MM.1S (cell line): ENCODE measurements around the gene RTCA.

Experiments
- DNase-seq: peaks from one replicate; pipeline ENCODE4 v3.0.0-alpha.2; 2015
- H2AFZ ChIP-seq: fragments of 300-600 bp; sonication (generic); 2 replicates; pipeline ENCODE4 v1.6.0; 2016; ENCODE audit warnings: antibody characterized with exemption, low read length
- H3F3A ChIP-seq: fragments of 300-600 bp; sonication (generic); 2 replicates; pipeline ENCODE4 v1.6.1; 2016; ENCODE audit warnings: mild to moderate bottlenecking, antibody characterized with exemption, low read length, moderate library complexity, mixed read lengths; ENCODE audit not compliant: insufficient read depth
- H3K27ac ChIP-seq: fragments of 300-600 bp; sonication (generic); 2 replicates; pipeline ENCODE4 v1.5.1; 2016; ENCODE audit warnings: mild to moderate bottlenecking, low read length
- H3K27me3 ChIP-seq: fragments of 300-600 bp; sonication (generic); replicated peaks from 2 replicates; pipeline ENCODE4 v1.6.0; 2016; ENCODE audit warnings: low read length; ENCODE audit not compliant: insufficient read depth
- H3K36me3 ChIP-seq: fragments of 300-600 bp; sonication (generic); replicated peaks from 2 replicates; pipeline ENCODE4 v1.6.1; 2016; ENCODE audit warnings: mild to moderate bottlenecking, low read length, mixed read lengths; ENCODE audit not compliant: insufficient read depth
- H3K4me1 ChIP-seq: fragments of 300-600 bp; sonication (generic); 2 replicates; pipeline ENCODE4 v1.6.1; 2016; ENCODE audit warnings: low read length, mixed read lengths
- H3K4me2 ChIP-seq: fragments of 300-600 bp; sonication (generic); 2 replicates; pipeline ENCODE4 v1.6.0; 2016; ENCODE audit warnings: low read depth, low read length
- H3K4me3 ChIP-seq: fragments of 300-600 bp; sonication (generic); 2 replicates; pipeline ENCODE4 v1.5.1; 2016; ENCODE audit warnings: low read length, mixed read lengths
- H3K79me2 ChIP-seq: fragments of 300-600 bp; sonication (generic); 2 replicates; pipeline ENCODE4 v1.6.1; 2016; ENCODE audit warnings: mixed run types, low read length, mixed read lengths
- H3K9ac ChIP-seq: fragments of 300-600 bp; sonication (generic); 2 replicates; pipeline ENCODE4 v1.6.1; 2016; ENCODE audit warnings: low read length, mixed read lengths
- H3K9me2 ChIP-seq: fragments of 300-600 bp; sonication (generic); replicated peaks from 2 replicates; pipeline ENCODE4 v1.6.1; 2016; ENCODE audit warnings: mild to moderate bottlenecking, low read length, mixed read lengths; ENCODE audit not compliant: insufficient read depth
- H3K9me3 ChIP-seq: fragments of 300-600 bp; sonication (generic); replicated peaks from 2 replicates; pipeline ENCODE4 v1.6.1; 2016; ENCODE audit warnings: mild to moderate bottlenecking, low read length, mixed read lengths; ENCODE audit not compliant: insufficient read depth
- H4K20me1 ChIP-seq: fragments of 300-600 bp; sonication (generic); 2 replicates; pipeline ENCODE4 v1.6.1; 2016; ENCODE audit warnings: mild to moderate bottlenecking, low read length, moderate library complexity, mixed read lengths; ENCODE audit not compliant: insufficient read depth
- CTCF ChIP-seq: fragments of 300-600 bp; sonication (generic); IDR thresholded peaks from 2 replicates; pipeline ENCODE4 v1.5.1; 2016; ENCODE audit warnings: antibody characterized with exemption, low read length, mixed read lengths
- EZH2 ChIP-seq: fragments of 300-600 bp; sonication (generic); optimal IDR thresholded peaks from 2 replicates; pipeline ENCODE3; 2017; ENCODE audit warnings: low read depth, mild to moderate bottlenecking, antibody characterized with exemption, low read length, mixed read lengths
- EZH2phosphoT487 ChIP-seq: fragments of 300-600 bp; sonication (generic); IDR thresholded peaks from 2 replicates; pipeline ENCODE4 v1.6.1; 2018; ENCODE audit warnings: antibody characterized with exemption, low read length

The RTCA gene

GRCh38 chr1:100279954-100280682 lies 14.1 kb downstream of the RTCA start:
- H3K4me3 ChIP-seq: no peak overlapping the region
- no peaks in the 10 kb centered on the region for H3F3A ChIP-seq
- H3K4me2 ChIP-seq: no peak overlapping the region
- H3K9ac ChIP-seq: no peak overlapping the region
- no peak overlapping the region for H2AFZ ChIP-seq
- no peaks in the 10 kb centered on the region for H4K20me1 ChIP-seq
- no peak for DNase-seq
- H3K4me1 ChIP-seq: no peaks in the 10 kb centered on the region
- H3K9me3 ChIP-seq: no peaks in the 10 kb centered on the region
- H3K27ac ChIP-seq: no peak overlapping the region
- H3K79me2 ChIP-seq: no peaks in the 10 kb centered on the region
- no peaks in the 10 kb centered on the region for H3K27me3 ChIP-seq
- H3K36me3 ChIP-seq: no peaks in the 10 kb centered on the region
- TF ChIP-seq EZH2phosphoT487 (no peak), EZH2 (no peak), CTCF (no peak)
- H3K9me2 ChIP-seq: no peaks in the 10 kb centered on the region

- H3K36me3 ChIP-seq: no peaks in the 10 kb centered on the region
- no peaks in the 10 kb centered on the region for H3K9me3 ChIP-seq
- no peak overlapping the region for H3K4me3 ChIP-seq
- H3K9ac ChIP-seq: no peak overlapping the region
- no peaks in the 10 kb centered on the region for H3K9me2 ChIP-seq
- H4K20me1 ChIP-seq: no peaks in the 10 kb centered on the region
- no peak overlapping the region for H3K4me2 ChIP-seq
- no peaks in the 10 kb centered on the region for H3K27me3 ChIP-seq
- H3K79me2 ChIP-seq: no peaks in the 10 kb centered on the region
- TF ChIP-seq EZH2phosphoT487 (no peak), CTCF (no peak), EZH2 (no peak)
- H3K27ac ChIP-seq: no peak overlapping the region
- H3K4me1 ChIP-seq: no peaks in the 10 kb centered on the region
- no peaks in the 10 kb centered on the region for H3F3A ChIP-seq
- DNase-seq: no peak
- no peak overlapping the region for H2AFZ ChIP-seq
Observed at GRCh38 chr1:100284591-100284990, 18.6 kb downstream of the RTCA start.

- H3K27me3 ChIP-seq: no peaks in the 10 kb centered on the region
- H3K79me2 ChIP-seq: no peaks in the 10 kb centered on the region
- no peak for DNase-seq
- no peak overlapping the region for H3K4me3 ChIP-seq
- H3K9ac ChIP-seq: no peak overlapping the region
- no peaks in the 10 kb centered on the region for H3F3A ChIP-seq
- H3K9me2 ChIP-seq: no peaks in the 10 kb centered on the region
- H3K9me3 ChIP-seq: no peaks in the 10 kb centered on the region
- H2AFZ ChIP-seq: no peak overlapping the region
- H4K20me1 ChIP-seq: no peaks in the 10 kb centered on the region
- TF ChIP-seq EZH2phosphoT487: no peak
- no peak for TF ChIP-seq EZH2
- TF ChIP-seq CTCF: no peak
- H3K36me3 ChIP-seq: no peaks in the 10 kb centered on the region
- H3K4me1 ChIP-seq: no peaks in the 10 kb centered on the region
- no peak overlapping the region for H3K4me2 ChIP-seq
- no peak overlapping the region for H3K27ac ChIP-seq
Observed at GRCh38 chr1:100287162-100287561, 21.1 kb downstream of the RTCA start.
